Heart left ventricle (tissue), 16 donors: Measurements from ENCODE around the gene PCSK5. TPM values are rescaled to one million over a fixed set of nuclear protein-coding genes. Genes with fewer than 3 reads are reported as not detected.

Source experiments
- ATAC-seq, 4 donors: fragments of 200-7000 bp; cut with Tn5 transposase; one replicate each; pipeline ENCODE4 v1.9.1; 2020 to 2022; ENCODE audit warnings: moderate library complexity in 4 of 4, mild to moderate bottlenecking in 3 of 4, moderate number of reproducible peaks in 1 of 4
- DNase-seq, 5 donors: peaks; one replicate each; pipeline ENCODE4 v3.0.0-alpha.2; 2020
- H3K27ac ChIP-seq, 12 donors: fragments of 200-600 bp; sonication (generic) in 4 of 12; one replicate each; pipeline versions ENCODE4 v1.5.0 to v1.8.0; 2016 to 2022; ENCODE audit warnings: mild to moderate bottlenecking in 2 of 12
- H3K27me3 ChIP-seq, 9 donors: fragments of 200-600 bp; sonication (generic) in 2 of 9; one replicate each; pipeline versions ENCODE4 v1.5.1 to v1.8.0; 2016 to 2022; ENCODE audit warnings: mild to moderate bottlenecking in 3 of 9
- H3K36me3 ChIP-seq, 9 donors: fragments of 200-600 bp; sonication (generic) in 2 of 9; one replicate each; pipeline versions ENCODE4 v1.5.0 to v1.8.0; 2018 to 2022; ENCODE audit warnings: mild to moderate bottlenecking in 2 of 9
- H3K4me1 ChIP-seq, 12 donors: fragments of 200-600 bp; sonication (generic) in 4 of 12; one replicate each; pipeline versions ENCODE4 v1.5.0 to v1.8.0; 2016 to 2022; ENCODE audit warnings: mild to moderate bottlenecking in 3 of 12
- H3K4me3 ChIP-seq, 12 donors: fragments of 200-600 bp; sonication (generic) in 4 of 12; one replicate each; pipeline versions ENCODE4 v1.5.0 to v1.8.0; 2017 to 2022; ENCODE audit warnings: mild to moderate bottlenecking in 9 of 12, moderate library complexity in 4 of 12
- H3K9me3 ChIP-seq, 12 donors: fragments of 200-600 bp; sonication (generic) in 4 of 12; one replicate each; pipeline versions ENCODE4 v1.5.0 to v1.8.0; 2016 to 2022; ENCODE audit warnings: mild to moderate bottlenecking in 1 of 12
- CTCF ChIP-seq, 12 donors: fragments of 200-600 bp; sonication (generic) in 4 of 12; IDR thresholded peaks; one replicate each; pipeline versions ENCODE4 v1.5.0 to v1.8.0; 2018 to 2022; ENCODE audit warnings: antibody characterized with exemption in 12 of 12, mild to moderate bottlenecking in 5 of 12
- POLR2A ChIP-seq, 2 donors: fragments of 450-650 bp; IDR thresholded peaks; one replicate each; pipeline ENCODE4 v1.6.1; 2017; ENCODE audit warnings: antibody characterized with exemption in 2 of 2, mild to moderate bottlenecking in 2 of 2, moderate library complexity in 2 of 2
- WGBS, 4 donors: extraction: QIAGEN DNeasy Blood & Tissue Kit in 2 of 4; methylation state at CpG; one replicate each; pipeline versions ENCODE4 v1.1.5 to v1.1.7; 2013 to 2018; 5-methylcytosine and 5-hydroxymethylcytosine counted together
- intact Hi-C, 10 donors: fragments of 100-400 bp; cut with DNase I; formaldehyde crosslinking; loops; one replicate each; pipeline versions ENCODE4 v1.11.1 to v1.14.2; 2022
- polyA plus RNA-seq, 2 donors: library from polyadenylated mRNA; stranded (reverse); fragments of 200-250 nt; gene quantifications; one replicate each; pipeline ENCODE4 v1.2.3, GENCODE V29; 2013
- total RNA-seq, 9 donors: library from RNA; depleted of rRNA in 2 of 9; stranded (reverse); fragments of >200 nt in 2 of 9; fragmentation: NEBNext Ultra II Directional in 3 of 9; extraction: Animal tissue kit (Norgen Biotek cat#: 25700) in 3 of 9; gene quantifications; one replicate each; pipeline versions ENCODE4 v1.1.0 to v1.2.4, GENCODE V29; 2016 to 2023
- donor health status: ischemic (EF 13 %, LVEDD 7.1; RV severe dilation, severe dysfunction).
- donor health status: healthy with polysubstance abuse.
- donor health status: DM: no; HTN: yes; CAD: no.
- donor health status: DM: no; HTN: no; CAD: no.
- donor health status: ischemic (EF 25% LVEDD 6.9; RV normal size, moderate dysfunction).
- donor health status: ischemic (EF 25% LVEDD 5.7; RV mildly dilated, moderate dysfunction).
- donor health status: healthy.
- donor health status: DM: yes; HTN: yes; CAD: no.
- donor health status: ischemic (EF 35%, LVEDD 5.7; RV mildly dilated, moderate dysfunction).
- donor health status: nonischemic (EF 11% LVEDD 7.7; RV severe dilation, severe dysfunction).
- donor health status: DM: yes; HTN: yes; CAD: no.
- donor health status: PGD.
- donor health status: ischemic (EF 29% LVEDD 5.4; RV normal size, mild dysfunction).
- donor health status: nonischemic (EF 23%, LVEDD 6.1; RV moderate dilation, normal function).

Gene PCSK5
- total and polyA plus RNA-seq, 11 donors: 1.3 to 13.6 (median 5.9) TPM

- WGBS, 4 donors: 87 to 95% (median 92%) methylated on average over 11 of the region's 11 CpGs
Measured at GRCh38 chr9:75876999-75877640, 13.4 kb upstream of the PCSK5 start.

GRCh38 chr9:75878488-75878860 lies 12.0 kb upstream of the PCSK5 start:
- intact Hi-C loops: loop anchor here in 3 of 10 donors (10.0 kb wide), 2 partner anchors 56 to 416 kb away; no protein-coding TSS in a partner anchor
- WGBS, 4 donors: 85 to 94% (median 92%) methylated on average over 2 of the region's 2 CpGs
- Histone ChIP-seq H3K9me3 (no peaks in the 10 kb centered on the region), H3K4me3 (no peak overlapping the region), H3K4me1 (peaks cover 0 to 9% (median 0%) of the 10 kb centered on the region in 12 donors), H3K27me3 (no peaks in the 10 kb centered on the region), H3K27ac (no peak overlapping the region), H3K36me3 (no peaks in the 10 kb centered on the region)
- ATAC-seq: no peak
- DNase-seq: no peak
- TF ChIP-seq POLR2A (IDR thresholded peaks at IDR 0.05) (no peak), CTCF (IDR thresholded peaks at IDR 0.05) (no peak)

More at GRCh38 chr9:75876999-75877640, 13.4 kb upstream of the PCSK5 start:
- Histone ChIP-seq H3K4me1 (peaks cover 0 to 9% (median 0%) of the 10 kb centered on the region in 12 donors), H3K36me3 (no peaks in the 10 kb centered on the region), H3K27me3 (no peaks in the 10 kb centered on the region), H3K27ac (no peak overlapping the region), H3K4me3 (no peak overlapping the region), H3K9me3 (no peaks in the 10 kb centered on the region)
- ATAC-seq (no peak), DNase-seq (no peak)
- intact Hi-C loops: loop anchor here in 3 of 10 donors (10.0 kb wide), 2 partner anchors 58 to 418 kb away; no protein-coding TSS in a partner anchor
- no peak for TF ChIP-seq POLR2A (IDR thresholded peaks at IDR 0.05)
- TF ChIP-seq CTCF (IDR thresholded peaks at IDR 0.05): no peak

- H3K9me3 ChIP-seq: no peaks in the 10 kb centered on the region
- TF ChIP-seq CTCF (IDR thresholded peaks at IDR 0.05) (no peak), POLR2A (IDR thresholded peaks at IDR 0.05) (no peak)
- H3K27ac ChIP-seq: no peak overlapping the region
- no peak overlapping the region for H3K4me3 ChIP-seq
- intact Hi-C loops: loop anchor here in 1 of 10 donors (10.0 kb wide), 1 partner anchor 284 kb away; no protein-coding TSS in a partner anchor
- 85 to 93% (median 87%) methylated on average over 1 of the region's 1 CpG for WGBS, 4 donors
- DNase-seq (no peak), ATAC-seq (no peak)
- peaks cover 0 to 9% (median 0%) of the 10 kb centered on the region in 12 donors for H3K4me1 ChIP-seq
- H3K36me3 ChIP-seq: no peaks in the 10 kb centered on the region
- no peaks in the 10 kb centered on the region for H3K27me3 ChIP-seq
Measured at GRCh38 chr9:75880618-75881017, 9.9 kb upstream of the PCSK5 start.

- peaks cover 0 to 9% (median 0%) of the 10 kb centered on the region in 12 donors for H3K4me1 ChIP-seq
- DNase-seq (no peak), ATAC-seq (no peak)
- H3K27me3 ChIP-seq: no peaks in the 10 kb centered on the region
- intact Hi-C loops: loop anchor here in 1 of 10 donors (10.0 kb wide), 1 partner anchor 283 kb away; no protein-coding TSS in a partner anchor
- no peak for TF ChIP-seq POLR2A (IDR thresholded peaks at IDR 0.05)
- no peak for TF ChIP-seq CTCF (IDR thresholded peaks at IDR 0.05)
- no peaks in the 10 kb centered on the region for H3K36me3 ChIP-seq
- H3K27ac ChIP-seq: no peak overlapping the region
- no peaks in the 10 kb centered on the region for H3K9me3 ChIP-seq
- WGBS, 4 donors: 93 to 100% (median 96%) methylated on average over 1 of the region's 1 CpG
- H3K4me3 ChIP-seq: no peak overlapping the region
Measured at GRCh38 chr9:75881761-75882160, 8.7 kb upstream of the PCSK5 start.
